ENCODE measurements around the gene LRRC41.

DNA sequence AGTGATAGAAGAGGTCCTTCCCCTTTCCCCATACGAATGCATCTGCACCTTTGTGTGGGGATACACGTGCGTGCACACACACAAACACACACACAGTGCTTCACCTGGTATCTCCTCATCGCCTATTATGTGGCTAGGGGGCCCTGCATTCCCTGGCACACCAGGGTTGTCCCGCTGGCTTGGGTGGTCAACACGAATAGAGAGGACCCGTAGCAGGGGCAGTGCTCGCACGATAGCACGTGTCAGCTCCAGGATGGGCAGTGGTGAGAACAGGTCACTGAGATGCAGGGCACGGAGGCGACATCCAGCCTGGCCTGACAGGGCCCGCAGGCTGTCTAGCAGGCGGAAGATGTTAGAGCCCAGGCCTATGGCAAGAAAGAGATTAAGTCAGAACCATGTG is 22.4 kb downstream of the LRRC41 start:
- TF ChIP-seq CTCF (IDR thresholded peaks at IDR 0.05; ENCODE audit: poor library complexity, severe bottlenecking) (no peak), EZH2 (IDR thresholded peaks at IDR 0.05; ENCODE audit: borderline replicate concordance, insufficient read depth, low read length, poor library complexity, severe bottlenecking) (no peak), EP300 (conservative IDR thresholded peaks at IDR 0.05; ENCODE audit: poor library complexity, severe bottlenecking) (no peak), RAD21 (conservative IDR thresholded peaks at IDR 0.05) (no peak), POLR2AphosphoS5 (IDR thresholded peaks at IDR 0.05) (no peak), TAF1 (IDR thresholded peaks at IDR 0.05; ENCODE audit: low read depth) (no peak), SMC3 (conservative IDR thresholded peaks at IDR 0.05; ENCODE audit: poor library complexity) (no peak), MXI1 (conservative IDR thresholded peaks at IDR 0.05; ENCODE audit: poor library complexity, severe bottlenecking) (no peak)
- TF ChIP-seq, protein P1, sequence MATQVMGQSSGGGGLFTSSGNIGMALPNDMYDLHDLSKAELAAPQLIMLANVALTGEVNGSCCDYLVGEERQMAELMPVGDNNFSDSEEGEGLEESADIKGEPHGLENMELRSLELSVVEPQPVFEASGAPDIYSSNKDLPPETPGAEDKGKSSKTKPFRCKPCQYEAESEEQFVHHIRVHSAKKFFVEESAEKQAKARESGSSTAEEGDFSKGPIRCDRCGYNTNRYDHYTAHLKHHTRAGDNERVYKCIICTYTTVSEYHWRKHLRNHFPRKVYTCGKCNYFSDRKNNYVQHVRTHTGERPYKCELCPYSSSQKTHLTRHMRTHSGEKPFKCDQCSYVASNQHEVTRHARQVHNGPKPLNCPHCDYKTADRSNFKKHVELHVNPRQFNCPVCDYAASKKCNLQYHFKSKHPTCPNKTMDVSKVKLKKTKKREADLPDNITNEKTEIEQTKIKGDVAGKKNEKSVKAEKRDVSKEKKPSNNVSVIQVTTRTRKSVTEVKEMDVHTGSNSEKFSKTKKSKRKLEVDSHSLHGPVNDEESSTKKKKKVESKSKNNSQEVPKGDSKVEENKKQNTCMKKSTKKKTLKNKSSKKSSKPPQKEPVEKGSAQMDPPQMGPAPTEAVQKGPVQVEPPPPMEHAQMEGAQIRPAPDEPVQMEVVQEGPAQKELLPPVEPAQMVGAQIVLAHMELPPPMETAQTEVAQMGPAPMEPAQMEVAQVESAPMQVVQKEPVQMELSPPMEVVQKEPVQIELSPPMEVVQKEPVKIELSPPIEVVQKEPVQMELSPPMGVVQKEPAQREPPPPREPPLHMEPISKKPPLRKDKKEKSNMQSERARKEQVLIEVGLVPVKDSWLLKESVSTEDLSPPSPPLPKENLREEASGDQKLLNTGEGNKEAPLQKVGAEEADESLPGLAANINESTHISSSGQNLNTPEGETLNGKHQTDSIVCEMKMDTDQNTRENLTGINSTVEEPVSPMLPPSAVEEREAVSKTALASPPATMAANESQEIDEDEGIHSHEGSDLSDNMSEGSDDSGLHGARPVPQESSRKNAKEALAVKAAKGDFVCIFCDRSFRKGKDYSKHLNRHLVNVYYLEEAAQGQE (IDR thresholded peaks at IDR 0.05; ENCODE audit: borderline replicate concordance), result no peak

Measured in neural cell (in vitro differentiated cells).